K562 (cell line): ENCODE results near the gene NAA50.

ENCODE experiments used
- FOXM1 ChIP-seq, 2 experiments: fragments of 450-650 bp in 1 of 2; sonication (generic) in 1 of 2; formaldehyde crosslinking in 1 of 2; IDR thresholded peaks; 2 replicates each; pipeline versions ENCODE4 v1.6.1 to v1.9.0; 2017 to 2022; ENCODE audit warnings: low read depth in 2 of 2, mild to moderate bottlenecking in 2 of 2, missing genetic modification reagents in 1 of 2, moderate library complexity in 1 of 2
- POLR2A ChIP-seq: fragments of 450-650 bp; conservative IDR thresholded peaks from 2 replicates; pipeline ENCODE4 v1.6.1; 2016
- POLR2AphosphoS2 ChIP-seq: IDR thresholded peaks from 2 replicates; pipeline ENCODE4 v1.6.1; 2012; ENCODE audit warnings: low read length, improper control_type of control experiment
- SIRT6 ChIP-seq: IDR thresholded peaks from one replicate; pipeline ENCODE4 v1.6.1; 2012; ENCODE audit warnings: low read depth, mild to moderate bottlenecking, control low read depth, inconsistent platforms, low read length, moderate library complexity
- ZKSCAN1 ChIP-seq: fragments of 150-350 bp; IDR thresholded peaks from 2 replicates; pipeline ENCODE4 v1.6.1; 2016; ENCODE audit warnings: low read depth, low read length
- TF ChIP-seq, protein P1 (sequence below), 2 experiments: IDR thresholded peaks; 2 replicates each; pipeline ENCODE4 v1.6.1; 2012; ENCODE audit warnings: improper control_type of control experiment in 2 of 2, low read depth in 2 of 2, low read length in 2 of 2, borderline replicate concordance in 1 of 2
- TF ChIP-seq, protein P2 (sequence below), 3 experiments: IDR thresholded peaks in 2 of 3; conservative IDR thresholded peaks in 1 of 3; 2 replicates each; pipeline ENCODE4 v1.5.1; 2011 to 2012; ENCODE audit warnings: low read length in 3 of 3, mild to moderate bottlenecking in 3 of 3, control low read depth in 2 of 3, improper control_type of control experiment in 1 of 3, inconsistent platforms in 1 of 3, low read depth in 1 of 3, mixed read lengths in 1 of 3, moderate library complexity in 1 of 3; ENCODE audit not compliant: insufficient read depth in 2 of 3

DNA sequence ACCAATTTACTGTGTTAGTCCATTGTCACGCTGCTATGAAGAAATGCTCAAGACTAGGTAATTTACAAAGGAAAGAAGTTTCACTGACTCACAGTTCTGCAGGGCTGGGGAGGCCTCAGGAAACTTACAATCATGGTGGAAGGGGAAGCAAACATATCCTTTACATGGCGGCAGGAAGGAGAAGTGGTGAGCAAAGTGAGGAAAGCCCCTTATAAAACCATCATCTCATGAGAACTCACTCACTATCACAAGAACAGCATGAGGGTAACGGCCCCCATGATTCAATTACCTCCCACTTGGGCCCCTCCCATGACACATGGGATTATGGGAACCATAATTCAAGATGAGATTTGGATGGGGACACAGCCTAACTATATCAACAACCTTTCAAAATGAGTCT is 69.8 kb downstream of the NAA50 start:
- TF ChIP-seq POLR2A: no peak
- no peak for TF ChIP-seq ZKSCAN1
- TF ChIP-seq, protein P1, sequence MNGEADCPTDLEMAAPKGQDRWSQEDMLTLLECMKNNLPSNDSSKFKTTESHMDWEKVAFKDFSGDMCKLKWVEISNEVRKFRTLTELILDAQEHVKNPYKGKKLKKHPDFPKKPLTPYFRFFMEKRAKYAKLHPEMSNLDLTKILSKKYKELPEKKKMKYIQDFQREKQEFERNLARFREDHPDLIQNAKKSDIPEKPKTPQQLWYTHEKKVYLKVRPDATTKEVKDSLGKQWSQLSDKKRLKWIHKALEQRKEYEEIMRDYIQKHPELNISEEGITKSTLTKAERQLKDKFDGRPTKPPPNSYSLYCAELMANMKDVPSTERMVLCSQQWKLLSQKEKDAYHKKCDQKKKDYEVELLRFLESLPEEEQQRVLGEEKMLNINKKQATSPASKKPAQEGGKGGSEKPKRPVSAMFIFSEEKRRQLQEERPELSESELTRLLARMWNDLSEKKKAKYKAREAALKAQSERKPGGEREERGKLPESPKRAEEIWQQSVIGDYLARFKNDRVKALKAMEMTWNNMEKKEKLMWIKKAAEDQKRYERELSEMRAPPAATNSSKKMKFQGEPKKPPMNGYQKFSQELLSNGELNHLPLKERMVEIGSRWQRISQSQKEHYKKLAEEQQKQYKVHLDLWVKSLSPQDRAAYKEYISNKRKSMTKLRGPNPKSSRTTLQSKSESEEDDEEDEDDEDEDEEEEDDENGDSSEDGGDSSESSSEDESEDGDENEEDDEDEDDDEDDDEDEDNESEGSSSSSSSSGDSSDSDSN (IDR thresholded peaks at IDR 0.05; ENCODE audit: borderline replicate concordance in 1 of 2, low read depth in 2 of 2, low read length in 2 of 2): no peak
- no peak for TF ChIP-seq SIRT6
- TF ChIP-seq FOXM1 (IDR thresholded peaks at IDR 0.05; ENCODE audit: low read depth): no peak
- no peak for TF ChIP-seq FOXM1 (CRISPR knock-in tag; IDR thresholded peaks at IDR 0.05; ENCODE audit: low read depth)
- TF ChIP-seq POLR2AphosphoS2: no peak
- TF ChIP-seq, protein P2, sequence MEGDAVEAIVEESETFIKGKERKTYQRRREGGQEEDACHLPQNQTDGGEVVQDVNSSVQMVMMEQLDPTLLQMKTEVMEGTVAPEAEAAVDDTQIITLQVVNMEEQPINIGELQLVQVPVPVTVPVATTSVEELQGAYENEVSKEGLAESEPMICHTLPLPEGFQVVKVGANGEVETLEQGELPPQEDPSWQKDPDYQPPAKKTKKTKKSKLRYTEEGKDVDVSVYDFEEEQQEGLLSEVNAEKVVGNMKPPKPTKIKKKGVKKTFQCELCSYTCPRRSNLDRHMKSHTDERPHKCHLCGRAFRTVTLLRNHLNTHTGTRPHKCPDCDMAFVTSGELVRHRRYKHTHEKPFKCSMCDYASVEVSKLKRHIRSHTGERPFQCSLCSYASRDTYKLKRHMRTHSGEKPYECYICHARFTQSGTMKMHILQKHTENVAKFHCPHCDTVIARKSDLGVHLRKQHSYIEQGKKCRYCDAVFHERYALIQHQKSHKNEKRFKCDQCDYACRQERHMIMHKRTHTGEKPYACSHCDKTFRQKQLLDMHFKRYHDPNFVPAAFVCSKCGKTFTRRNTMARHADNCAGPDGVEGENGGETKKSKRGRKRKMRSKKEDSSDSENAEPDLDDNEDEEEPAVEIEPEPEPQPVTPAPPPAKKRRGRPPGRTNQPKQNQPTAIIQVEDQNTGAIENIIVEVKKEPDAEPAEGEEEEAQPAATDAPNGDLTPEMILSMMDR (IDR thresholded peaks at IDR 0.05 in 2 of 3, conservative IDR thresholded peaks at IDR 0.05 in 1 of 3; ENCODE audit: insufficient read depth in 2 of 3, low read depth in 1 of 3, low read length in 3 of 3): no peak
